H9 (cell line): ENCODE data around the gene RPL9. TPM values are rescaled to one million over a fixed set of nuclear protein-coding genes. Genes with fewer than 3 reads are reported as not detected.

Experiments used
- DNase-seq: peaks from one replicate; pipeline ENCODE4 v3.0.0-alpha.2; 2017
- H2AFZ ChIP-seq: one replicate; pipeline ENCODE4 v1.6.1; 2013; ENCODE audit warnings: mild to moderate bottlenecking, low read length, control low read depth, moderate library complexity
- H2AK5ac ChIP-seq: 2 replicates; pipeline ENCODE4 v1.6.1; 2013; ENCODE audit warnings: low read length, control low read depth, mixed read lengths; ENCODE audit not compliant: insufficient read length
- H2BK120ac ChIP-seq: one replicate; pipeline ENCODE4 v1.6.1; 2013; ENCODE audit warnings: low read depth, mild to moderate bottlenecking, low read length, control low read depth, inconsistent platforms; ENCODE audit not compliant: poor library complexity, severe bottlenecking
- H2BK12ac ChIP-seq: 2 replicates; pipeline ENCODE4 v1.6.1; 2013; ENCODE audit warnings: low read length, control low read depth, mixed read lengths, low read depth; ENCODE audit not compliant: insufficient read length
- H2BK15ac ChIP-seq: 2 replicates; pipeline ENCODE4 v1.6.1; 2013; ENCODE audit warnings: low read depth, low read length, control low read depth
- H2BK20ac ChIP-seq: one replicate; pipeline ENCODE4 v1.6.1; 2013; ENCODE audit warnings: low read depth, mild to moderate bottlenecking, low read length, control low read depth, inconsistent platforms; ENCODE audit not compliant: poor library complexity, severe bottlenecking
- H2BK5ac ChIP-seq: 2 replicates; pipeline ENCODE4 v1.6.1; 2013; ENCODE audit warnings: low read length, control low read depth, mixed read lengths; ENCODE audit not compliant: insufficient read length
- H3K14ac ChIP-seq: 2 replicates; pipeline ENCODE4 v1.6.1; 2013; ENCODE audit warnings: low read length, control low read depth; ENCODE audit not compliant: insufficient read depth
- H3K18ac ChIP-seq: 2 replicates; pipeline ENCODE4 v1.6.1; 2013; ENCODE audit warnings: low read depth, mild to moderate bottlenecking, mixed read lengths, low read length, control low read depth; ENCODE audit not compliant: insufficient read length
- H3K23ac ChIP-seq: 2 replicates; pipeline ENCODE4 v1.6.1; 2013; ENCODE audit warnings: low read length, control low read depth, mixed read lengths, low read depth; ENCODE audit not compliant: insufficient read length
- H3K23me2 ChIP-seq: 2 replicates; pipeline ENCODE4 v1.6.1; 2013; ENCODE audit warnings: low read depth, mild to moderate bottlenecking, mixed read lengths, low read length, control low read depth; ENCODE audit not compliant: insufficient read length, poor library complexity, severe bottlenecking
- H3K27ac ChIP-seq: 2 replicates; pipeline ENCODE4 v1.5.1; 2013; ENCODE audit warnings: low read length, control low read depth, mixed read lengths, low read depth; ENCODE audit not compliant: insufficient read length
- H3K27me3 ChIP-seq: 2 replicates; pipeline ENCODE4 v1.6.1; 2013; ENCODE audit warnings: low read length, control low read depth, inconsistent platforms; ENCODE audit not compliant: insufficient read depth
- H3K4ac ChIP-seq: 2 replicates; pipeline ENCODE4 v1.6.1; 2013; ENCODE audit warnings: low read depth, mild to moderate bottlenecking, control low read depth, inconsistent platforms, low read length, moderate library complexity
- H3K4me1 ChIP-seq: 2 replicates; pipeline ENCODE4 v1.6.1; 2013; ENCODE audit warnings: low read length, control low read depth, inconsistent platforms; ENCODE audit not compliant: insufficient read depth
- H3K4me2 ChIP-seq: 2 replicates; pipeline ENCODE4 v1.6.1; 2013; ENCODE audit warnings: low read length, control low read depth, mixed read lengths; ENCODE audit not compliant: insufficient read length, insufficient read depth
- H3K56ac ChIP-seq: 2 replicates; pipeline ENCODE4 v1.6.1; 2013; ENCODE audit warnings: low read depth, mild to moderate bottlenecking, mixed read lengths, low read length, control low read depth; ENCODE audit not compliant: insufficient read length
- H3K79me1 ChIP-seq: 2 replicates; pipeline ENCODE4 v1.6.1; 2013; ENCODE audit warnings: low read depth, mild to moderate bottlenecking, moderate library complexity, low read length, control low read depth, inconsistent platforms; ENCODE audit not compliant: insufficient read depth, poor library complexity, severe bottlenecking
- H3K79me2 ChIP-seq: 2 replicates; pipeline ENCODE4 v1.6.1; 2013; ENCODE audit warnings: low read length, control low read depth, inconsistent platforms; ENCODE audit not compliant: insufficient read depth
- H3K9ac ChIP-seq: 2 replicates; pipeline ENCODE4 v1.6.1; 2013; ENCODE audit warnings: low read length, control low read depth, mixed read lengths; ENCODE audit not compliant: insufficient read length; ENCODE audit errors: extremely low read depth
- H3K9me3 ChIP-seq: one replicate; pipeline ENCODE4 v1.6.1; 2013; ENCODE audit warnings: low read depth, low read length, inconsistent platforms; ENCODE audit not compliant: control insufficient read depth
- H3T11ph ChIP-seq: one replicate; pipeline ENCODE4 v1.6.1; 2013; ENCODE audit warnings: mild to moderate bottlenecking, low read length, control low read depth, inconsistent platforms
- H4K20me1 ChIP-seq: one replicate; pipeline ENCODE4 v1.6.1; 2013; ENCODE audit not compliant: control insufficient read depth, insufficient read length, insufficient read depth
- H4K5ac ChIP-seq: 2 replicates; pipeline ENCODE4 v1.6.1; 2013; ENCODE audit warnings: low read depth, mild to moderate bottlenecking, mixed read lengths, low read length, control low read depth; ENCODE audit not compliant: insufficient read length
- H4K8ac ChIP-seq: replicated peaks from 2 replicates; pipeline ENCODE4 v1.6.1; 2013; ENCODE audit warnings: low read length, control low read depth, mixed read lengths, low read depth; ENCODE audit not compliant: insufficient read length
- H4K91ac ChIP-seq: 2 replicates; pipeline ENCODE4 v1.6.1; 2013; ENCODE audit warnings: low read depth, mild to moderate bottlenecking, moderate library complexity, mixed read lengths, low read length, control low read depth; ENCODE audit not compliant: insufficient read length
- H3K27ac Mint-ChIP-seq, 3 experiments: 2 replicates in 2 of 3; 3 replicates in 1 of 3; pipeline ENCODE4 v1.8.0; 2020 to 2021; ENCODE audit warnings: mixed read lengths in 3 of 3, mild to moderate bottlenecking in 1 of 3, moderate library complexity in 1 of 3
- H3K27me3 Mint-ChIP-seq: 2 replicates; pipeline ENCODE4 v1.8.0; 2021; ENCODE audit warnings: low read depth, mild to moderate bottlenecking, moderate library complexity, mixed read lengths
- H3K36me3 Mint-ChIP-seq, 3 experiments: 2 replicates in 2 of 3; 3 replicates in 1 of 3; pipeline ENCODE4 v1.8.0; 2020 to 2021; ENCODE audit warnings: low read depth in 3 of 3, mixed read lengths in 3 of 3; ENCODE audit not compliant: insufficient read depth in 1 of 3
- H3K4me1 Mint-ChIP-seq, 2 experiments: 2 replicates each; pipeline ENCODE4 v1.8.0; 2020; ENCODE audit warnings: mixed read lengths in 2 of 2
- H3K4me3 Mint-ChIP-seq, 2 experiments: 2 replicates in 1 of 2; 3 replicates in 1 of 2; pipeline ENCODE4 v1.8.0; 2020 to 2021; ENCODE audit warnings: mild to moderate bottlenecking in 2 of 2, mixed read lengths in 2 of 2, moderate library complexity in 1 of 2
- H3K9me3 Mint-ChIP-seq, 2 experiments: 2 replicates in 1 of 2; 3 replicates in 1 of 2; pipeline ENCODE4 v1.8.0; 2020; ENCODE audit warnings: mild to moderate bottlenecking in 2 of 2, mixed read lengths in 2 of 2, moderate library complexity in 1 of 2
- WGBS: extraction: QIAGEN DNeasy Blood & Tissue Kit; methylation state at CpG from one replicate; pipeline ENCODE4 v1.1.7; 2013; ENCODE audit warnings: missing lambda C conversion rate, low lambda C conversion rate, mixed read lengths; ENCODE audit not compliant: insufficient read length; ENCODE audit errors: extremely low coverage; 5-methylcytosine and 5-hydroxymethylcytosine counted together
- total RNA-seq: library from RNA; stranded (reverse); gene quantifications from 2 replicates; pipeline ENCODE4 v1.2.1, GENCODE V29; 2021
- TF ChIP-seq, protein P1 (sequence below): fragments of 200-600 bp; sonication (generic); conservative IDR thresholded peaks from 3 replicates; pipeline ENCODE4 v1.8.0; 2021; ENCODE audit warnings: antibody characterized with exemption, mild to moderate bottlenecking

The RPL9 gene
- total RNA-seq, 1 experiment from 2014 or later, result 1,888 TPM

DNA sequence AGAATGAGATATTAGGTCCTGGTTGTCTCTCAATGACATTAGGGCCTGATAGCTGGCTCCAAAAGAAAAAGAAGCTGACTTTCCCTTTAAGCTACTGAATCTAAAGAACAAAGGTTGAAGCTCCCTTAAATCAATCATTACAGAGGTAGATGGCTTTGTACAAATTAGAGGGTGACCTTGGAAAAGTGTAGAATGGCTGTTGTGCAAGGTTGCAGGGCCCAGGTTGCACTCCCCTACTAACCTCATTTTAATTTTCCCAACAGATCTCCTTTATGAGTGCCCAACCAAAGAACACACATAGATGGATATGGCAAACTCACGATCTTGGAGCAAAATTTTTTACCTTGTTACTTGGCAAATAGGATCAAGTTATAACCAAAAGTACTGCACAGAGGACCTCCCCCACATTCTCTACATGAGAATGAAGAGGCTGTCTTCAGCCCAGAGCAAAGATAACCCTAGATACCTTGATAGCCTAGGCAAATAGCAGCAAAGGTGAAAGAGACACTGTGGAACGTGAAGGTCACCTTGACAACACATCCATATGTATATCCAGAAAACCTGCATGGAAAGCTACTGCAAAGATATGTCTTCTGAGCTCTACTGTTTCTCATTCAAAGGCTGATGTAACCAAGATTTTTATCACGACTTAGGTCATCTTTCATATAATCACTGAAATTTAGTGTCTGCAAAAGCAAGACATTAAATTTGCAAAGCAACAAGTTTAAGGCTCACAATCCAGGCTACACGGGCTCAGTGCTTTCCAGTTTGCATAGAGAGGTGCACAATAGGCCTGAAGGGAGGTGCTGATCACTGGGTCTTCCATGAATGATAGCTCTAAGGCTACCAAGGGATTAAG lies 29.0 kb downstream of the RPL9 start:
- H3K27me3 Mint-ChIP-seq, result no peaks in the 10 kb centered on the region; the same call in 1 of the 2 replicates
- Histone ChIP-seq H3K18ac (no peak overlapping the region), H3K79me2 (no peaks in the 10 kb centered on the region), H3K23me2 (no peaks in the 10 kb centered on the region), H4K20me1 (no peaks in the 10 kb centered on the region), H2BK20ac (no peak overlapping the region), H2BK12ac (no peak overlapping the region), H3K56ac (no peak overlapping the region), H3T11ph (no peak overlapping the region), H3K23ac (no peak overlapping the region), H4K91ac (no peak overlapping the region), H2BK120ac (no peak overlapping the region), H3K79me1 (no peaks in the 10 kb centered on the region), H2BK15ac (no peak overlapping the region), H3K4me1 (no peaks in the 10 kb centered on the region), H3K27ac (no peak overlapping the region), H4K5ac (no peak overlapping the region), H3K4ac (no peak overlapping the region), H2BK5ac (no peak overlapping the region), H3K27me3 (no peaks in the 10 kb centered on the region), H3K4me2 (no peak overlapping the region), H3K9ac (no peak overlapping the region), H4K8ac (no peak overlapping the region), H2AK5ac (no peak overlapping the region), H3K14ac (no peak overlapping the region), H2AFZ (no peak overlapping the region), H3K9me3 (no peaks in the 10 kb centered on the region)
- H3K4me1 Mint-ChIP-seq, result peaks cover 4 to 6% of the 10 kb centered on the region in 2 experiments
- H3K9me3 Mint-ChIP-seq, result no peaks in the 10 kb centered on the region
- no peak for DNase-seq
- H3K27ac Mint-ChIP-seq, result no peak overlapping the region
- no peak overlapping the region for H3K4me3 Mint-ChIP-seq
- TF ChIP-seq, protein P1, sequence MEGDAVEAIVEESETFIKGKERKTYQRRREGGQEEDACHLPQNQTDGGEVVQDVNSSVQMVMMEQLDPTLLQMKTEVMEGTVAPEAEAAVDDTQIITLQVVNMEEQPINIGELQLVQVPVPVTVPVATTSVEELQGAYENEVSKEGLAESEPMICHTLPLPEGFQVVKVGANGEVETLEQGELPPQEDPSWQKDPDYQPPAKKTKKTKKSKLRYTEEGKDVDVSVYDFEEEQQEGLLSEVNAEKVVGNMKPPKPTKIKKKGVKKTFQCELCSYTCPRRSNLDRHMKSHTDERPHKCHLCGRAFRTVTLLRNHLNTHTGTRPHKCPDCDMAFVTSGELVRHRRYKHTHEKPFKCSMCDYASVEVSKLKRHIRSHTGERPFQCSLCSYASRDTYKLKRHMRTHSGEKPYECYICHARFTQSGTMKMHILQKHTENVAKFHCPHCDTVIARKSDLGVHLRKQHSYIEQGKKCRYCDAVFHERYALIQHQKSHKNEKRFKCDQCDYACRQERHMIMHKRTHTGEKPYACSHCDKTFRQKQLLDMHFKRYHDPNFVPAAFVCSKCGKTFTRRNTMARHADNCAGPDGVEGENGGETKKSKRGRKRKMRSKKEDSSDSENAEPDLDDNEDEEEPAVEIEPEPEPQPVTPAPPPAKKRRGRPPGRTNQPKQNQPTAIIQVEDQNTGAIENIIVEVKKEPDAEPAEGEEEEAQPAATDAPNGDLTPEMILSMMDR, result no peak
- H3K36me3 Mint-ChIP-seq, result no peaks in the 10 kb centered on the region
- WGBS, result no CpG with 5 or more reads among the region's 4 CpGs
